Colon (tissue), 2 donors: Measurements from ENCODE around the gene FNDC8.
"Not testable (repeated sequence)": the region's sequence is repeated elsewhere in the genome, so short reads cannot be mapped to it uniquely, and the experiment has no call there.

Experiments used
- FAIRE-seq: peaks from 2 replicates; lab custom pipeline; 2012; peaks lifted over from hg19 to GRCh38; lab: Jason Lieb, UNC
- donor health status: control.
- donor health status: control.

FNDC8 gene

DNA sequence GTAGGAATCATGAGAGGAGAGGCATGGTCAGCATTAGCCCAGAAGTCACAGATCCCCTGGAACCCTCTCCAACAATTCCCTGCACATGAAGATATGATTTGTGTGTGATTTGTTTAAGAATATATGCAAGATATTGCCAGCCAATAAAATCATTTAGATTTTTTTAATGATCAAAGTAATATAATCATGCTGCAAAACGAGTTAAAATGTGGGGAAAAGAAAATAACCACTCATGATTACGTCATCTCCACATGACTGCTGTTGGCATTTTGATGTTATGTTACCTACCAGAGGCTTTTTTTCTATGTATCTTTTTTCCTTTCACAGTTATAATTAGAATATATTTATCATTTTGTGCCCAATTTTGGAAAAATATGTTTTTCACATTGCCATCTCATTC, 50.4 kb downstream of the FNDC8 start:
- no peak for FAIRE-seq

- not testable (repeated sequence) for FAIRE-seq
Measured at GRCh38 chr17:35172321-35172720, 50.9 kb downstream of the FNDC8 start.

DNA sequence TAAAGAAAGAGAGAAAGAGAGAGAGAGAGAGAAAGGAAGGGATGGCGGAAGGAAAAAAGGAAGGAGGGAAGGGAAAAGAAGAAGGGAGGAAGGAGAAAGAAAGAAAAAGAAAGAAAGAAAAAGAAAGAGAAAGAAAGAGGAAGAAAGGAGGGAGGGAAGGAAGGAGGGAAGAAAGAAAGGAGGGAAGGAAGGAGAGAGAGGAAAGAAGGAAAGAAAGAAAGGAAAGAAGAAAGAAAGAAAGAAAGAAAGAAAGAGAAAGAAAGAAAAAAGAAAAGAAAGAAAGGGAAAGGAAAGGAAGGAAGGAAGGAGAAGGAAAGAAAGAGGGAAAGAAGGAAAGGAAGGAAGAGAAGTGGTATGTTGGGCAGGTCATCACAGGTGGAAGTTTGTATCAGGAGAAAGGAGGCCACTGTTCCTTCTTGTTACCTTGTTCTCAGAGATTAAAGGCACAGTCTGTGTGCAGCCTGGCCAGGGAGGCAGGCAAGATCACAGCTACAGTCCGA, 53.5 kb downstream of the FNDC8 start:
- no peak for FAIRE-seq

DNA sequence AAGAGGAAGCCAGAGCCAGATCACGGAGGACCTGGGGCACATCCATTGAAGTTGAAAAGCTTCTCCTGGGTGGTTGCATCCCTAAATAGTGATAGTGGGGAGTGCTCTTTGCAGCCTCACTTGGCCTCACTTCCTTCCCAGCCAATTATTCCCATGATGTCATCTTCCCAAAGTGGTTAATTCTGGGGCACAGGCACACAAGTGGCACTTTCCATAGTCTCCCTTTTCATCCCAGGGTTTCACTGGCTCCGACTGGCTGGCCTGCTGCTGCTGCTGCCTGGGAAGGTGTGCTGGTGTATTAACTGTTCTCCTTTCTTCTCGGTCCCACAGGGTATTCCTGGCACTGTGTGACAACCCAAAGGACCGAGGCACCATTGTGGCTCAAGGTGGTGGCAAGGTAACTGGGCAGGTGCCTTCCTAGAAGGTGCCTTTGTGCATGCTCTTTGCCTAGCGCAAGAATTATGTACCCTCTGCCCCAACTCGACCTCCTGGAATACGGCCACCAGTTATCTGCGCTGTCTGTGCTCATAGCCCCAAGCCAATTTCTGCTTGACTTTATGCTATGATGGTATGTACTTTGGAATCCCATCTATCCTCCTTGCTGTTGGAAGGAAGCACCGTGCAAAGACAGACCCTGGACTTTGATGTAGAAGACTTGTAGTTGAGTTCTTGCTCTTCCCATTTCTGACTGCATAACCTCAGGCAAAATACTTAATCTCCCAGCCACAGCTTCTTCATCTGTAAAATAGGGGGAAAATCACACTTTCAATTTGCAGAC, 54.4 kb downstream of the FNDC8 start:
- FAIRE-seq: no peak

DNA sequence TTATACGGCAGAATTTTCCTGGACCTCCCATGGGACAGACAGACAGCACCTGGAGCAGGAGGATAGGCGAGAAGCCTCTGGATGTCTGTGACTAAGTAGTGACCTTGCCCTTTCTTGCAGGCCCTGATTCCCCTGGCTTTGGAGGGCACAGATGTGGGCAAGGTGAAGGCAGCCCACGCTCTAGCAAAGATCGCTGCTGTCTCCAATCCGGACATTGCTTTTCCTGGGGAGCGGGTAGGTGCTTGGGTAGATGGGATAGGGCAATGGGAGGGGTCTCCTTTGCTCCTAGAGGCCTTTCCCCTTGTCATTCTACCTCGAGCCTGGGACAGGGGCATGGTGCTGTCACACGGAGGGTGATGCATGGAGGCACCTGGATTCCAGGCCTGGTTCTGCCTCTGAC, 55.5 kb downstream of the FNDC8 start:
- FAIRE-seq: no peak

DNA sequence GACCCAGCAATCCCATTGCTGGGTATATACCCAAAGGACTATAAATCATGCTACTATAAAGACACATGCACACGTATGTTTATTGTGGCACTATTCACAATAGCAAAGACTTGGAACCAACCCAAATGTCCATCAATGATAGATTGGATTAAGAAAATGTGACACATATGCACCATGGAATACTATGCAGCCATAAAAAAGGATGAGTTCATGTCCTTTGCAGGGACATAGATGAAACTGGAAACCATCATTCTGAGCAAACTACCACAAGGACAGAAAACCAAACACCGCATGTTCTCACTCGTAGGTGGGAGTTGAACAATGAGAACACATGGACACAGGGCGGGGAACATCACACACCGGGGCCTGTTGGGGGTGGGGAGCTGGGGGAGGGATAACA, 58.0 kb downstream of the FNDC8 start:
- FAIRE-seq: not testable (repeated sequence)
